ENCODE measurements around the gene PACSIN2. TPM values are rescaled to one million over a fixed set of nuclear protein-coding genes. Genes with fewer than 3 reads are reported as not detected.
A peak's percentile ranks its signal among the peaks of the same experiment; 100 is the strongest.

Gene PACSIN2
- total and polyA plus RNA-seq, 10 of the 15 experiments (the other 5 are each of a cell fraction or from before 2014, with no cell fraction given), result 0.93 to 78.7 (median 46.8) TPM

- TF ChIP-seq ZNF217 (IDR thresholded peaks at IDR 0.05) (no peak), ATF7 (IDR thresholded peaks at IDR 0.05; ENCODE audit: low read depth) (no peak), CBFB (IDR thresholded peaks at IDR 0.05; ENCODE audit: low read depth) (no peak), SUPT20H (IDR thresholded peaks at IDR 0.05; ENCODE audit: borderline replicate concordance, control insufficient read depth, low read depth, low read length) (no peak), SMC3 (IDR thresholded peaks at IDR 0.05; ENCODE audit: borderline replicate concordance, low read length) (no peak), SREBF2 (IDR thresholded peaks at IDR 0.05; ENCODE audit: low read length) (no peak), USF1 (IDR thresholded peaks at IDR 0.05; ENCODE audit: borderline replicate concordance, extremely low read length, insufficient read depth, low read depth, low read length) (no peak), FOXM1 (IDR thresholded peaks at IDR 0.05; ENCODE audit: low read depth, low read length) (peak; percentile 68; the same call in 1 of the 2 replicates), ATF2 (IDR thresholded peaks at IDR 0.05; ENCODE audit: low read length) (peak; percentile 74; the same call in 1 of the 2 replicates), IRF4 (IDR thresholded peaks at IDR 0.05; ENCODE audit: low read depth, low read length) (peak; percentile 15; the same call in 1 of the 2 replicates), TCF12 (IDR thresholded peaks at IDR 0.05; ENCODE audit: low read depth, low read length) (no peak), ETV6 (conservative IDR thresholded peaks at IDR 0.05 in 1 of 2, IDR thresholded peaks at IDR 0.05 in 1 of 2; ENCODE audit: borderline replicate concordance in 1 of 2, low read depth in 1 of 2) (peak in 1 of 2 experiments; percentile 64; a peak in 1 of 4 replicates), ZBTB11 (CRISPR knock-in tag; IDR thresholded peaks at IDR 0.05) (no peak), SRF (IDR thresholded peaks at IDR 0.05; ENCODE audit: low read depth in 2 of 2, low read length in 2 of 2) (peak in 1 of 2 experiments; percentile 53; a peak in 1 of 4 replicates), SPI1 (IDR thresholded peaks at IDR 0.05; ENCODE audit: borderline replicate concordance, insufficient read depth, low read depth, low read length) (no peak)
- TF ChIP-seq, protein P1, sequence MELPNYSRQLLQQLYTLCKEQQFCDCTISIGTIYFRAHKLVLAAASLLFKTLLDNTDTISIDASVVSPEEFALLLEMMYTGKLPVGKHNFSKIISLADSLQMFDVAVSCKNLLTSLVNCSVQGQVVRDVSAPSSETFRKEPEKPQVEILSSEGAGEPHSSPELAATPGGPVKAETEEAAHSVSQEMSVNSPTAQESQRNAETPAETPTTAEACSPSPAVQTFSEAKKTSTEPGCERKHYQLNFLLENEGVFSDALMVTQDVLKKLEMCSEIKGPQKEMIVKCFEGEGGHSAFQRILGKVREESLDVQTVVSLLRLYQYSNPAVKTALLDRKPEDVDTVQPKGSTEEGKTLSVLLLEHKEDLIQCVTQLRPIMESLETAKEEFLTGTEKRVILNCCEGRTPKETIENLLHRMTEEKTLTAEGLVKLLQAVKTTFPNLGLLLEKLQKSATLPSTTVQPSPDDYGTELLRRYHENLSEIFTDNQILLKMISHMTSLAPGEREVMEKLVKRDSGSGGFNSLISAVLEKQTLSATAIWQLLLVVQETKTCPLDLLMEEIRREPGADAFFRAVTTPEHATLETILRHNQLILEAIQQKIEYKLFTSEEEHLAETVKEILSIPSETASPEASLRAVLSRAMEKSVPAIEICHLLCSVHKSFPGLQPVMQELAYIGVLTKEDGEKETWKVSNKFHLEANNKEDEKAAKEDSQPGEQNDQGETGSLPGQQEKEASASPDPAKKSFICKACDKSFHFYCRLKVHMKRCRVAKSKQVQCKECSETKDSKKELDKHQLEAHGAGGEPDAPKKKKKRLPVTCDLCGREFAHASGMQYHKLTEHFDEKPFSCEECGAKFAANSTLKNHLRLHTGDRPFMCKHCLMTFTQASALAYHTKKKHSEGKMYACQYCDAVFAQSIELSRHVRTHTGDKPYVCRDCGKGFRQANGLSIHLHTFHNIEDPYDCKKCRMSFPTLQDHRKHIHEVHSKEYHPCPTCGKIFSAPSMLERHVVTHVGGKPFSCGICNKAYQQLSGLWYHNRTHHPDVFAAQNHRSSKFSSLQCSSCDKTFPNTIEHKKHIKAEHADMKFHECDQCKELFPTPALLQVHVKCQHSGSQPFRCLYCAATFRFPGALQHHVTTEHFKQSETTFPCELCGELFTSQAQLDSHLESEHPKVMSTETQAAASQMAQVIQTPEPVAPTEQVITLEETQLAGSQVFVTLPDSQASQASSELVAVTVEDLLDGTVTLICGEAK (IDR thresholded peaks at IDR 0.05; ENCODE audit: borderline replicate concordance), result no peak
- TF ChIP-seq, protein P2, sequence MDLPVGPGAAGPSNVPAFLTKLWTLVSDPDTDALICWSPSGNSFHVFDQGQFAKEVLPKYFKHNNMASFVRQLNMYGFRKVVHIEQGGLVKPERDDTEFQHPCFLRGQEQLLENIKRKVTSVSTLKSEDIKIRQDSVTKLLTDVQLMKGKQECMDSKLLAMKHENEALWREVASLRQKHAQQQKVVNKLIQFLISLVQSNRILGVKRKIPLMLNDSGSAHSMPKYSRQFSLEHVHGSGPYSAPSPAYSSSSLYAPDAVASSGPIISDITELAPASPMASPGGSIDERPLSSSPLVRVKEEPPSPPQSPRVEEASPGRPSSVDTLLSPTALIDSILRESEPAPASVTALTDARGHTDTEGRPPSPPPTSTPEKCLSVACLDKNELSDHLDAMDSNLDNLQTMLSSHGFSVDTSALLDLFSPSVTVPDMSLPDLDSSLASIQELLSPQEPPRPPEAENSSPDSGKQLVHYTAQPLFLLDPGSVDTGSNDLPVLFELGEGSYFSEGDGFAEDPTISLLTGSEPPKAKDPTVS (IDR thresholded peaks at IDR 0.05; ENCODE audit: low read depth, low read length), result no peak
Measured at GRCh38 chr22:43000441-43001175, 14.3 kb downstream of the PACSIN2 start (continued).

Data from GM12878 (cell line).